GM08714 (cell line): ENCODE data around the gene CYFIP2.

Experiments
- H3K4me3 ChIP-seq: fragments of 200-500 bp; sonication (Bioruptor generic); 2 replicates; pipeline ENCODE4 v1.5.1; 2014; ENCODE audit warnings: mild to moderate bottlenecking, low read length, inconsistent platforms
- ZNF274 ChIP-seq: IDR thresholded peaks from 2 replicates; pipeline ENCODE4 v1.6.1; 2012; ENCODE audit warnings: mild to moderate bottlenecking, low read depth, low read length

CYFIP2 gene

DNA sequence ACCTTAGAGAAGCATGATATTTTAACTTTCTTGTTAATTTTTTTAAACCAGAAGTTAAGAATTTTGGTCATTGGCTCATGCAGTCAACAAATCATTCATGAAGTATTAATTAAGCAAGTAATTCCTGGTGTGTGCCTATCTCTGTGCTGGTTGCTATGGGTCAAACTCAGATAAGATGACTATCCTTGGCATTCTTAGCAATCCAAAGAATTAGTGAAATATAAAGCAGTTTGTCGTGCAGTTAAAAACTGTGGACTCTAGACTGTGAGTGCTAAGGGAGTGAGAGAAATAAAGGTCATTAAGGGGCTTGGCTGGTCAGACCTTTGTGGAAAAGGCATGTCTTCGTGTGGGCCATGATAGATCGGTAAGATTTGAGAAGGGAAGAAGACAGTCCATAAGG lies 4.8 kb downstream of the CYFIP2 start:
- H3K4me3 ChIP-seq = peak overlapping the region; percentile 30; the same call in 1 of the 2 replicates
- no peak for TF ChIP-seq ZNF274

DNA sequence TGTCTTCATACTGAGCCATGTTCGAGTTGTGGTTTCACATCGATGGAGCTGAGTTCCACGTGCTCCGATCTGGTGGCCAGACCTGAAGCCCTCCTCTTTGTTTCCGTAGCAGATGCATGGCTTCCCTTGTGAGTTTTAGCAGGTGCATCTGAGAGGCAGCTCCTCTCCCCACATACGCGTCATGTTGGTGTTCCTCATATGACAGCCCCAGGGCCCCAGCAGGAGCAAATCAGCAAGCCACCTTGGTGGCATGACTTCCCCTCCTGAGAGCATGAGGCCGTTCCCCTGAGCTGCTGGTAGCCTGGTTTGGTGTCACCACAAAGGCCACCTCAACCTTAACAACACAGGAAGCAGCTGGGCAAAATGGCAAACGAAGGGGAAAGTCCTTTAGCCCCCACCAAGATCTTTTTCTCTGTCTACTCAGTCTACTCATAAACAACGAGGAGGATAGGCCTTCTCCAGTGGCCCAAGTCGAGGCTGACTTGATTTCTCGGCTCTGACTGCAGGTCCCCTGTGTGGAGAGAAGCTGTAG lies 5.9 kb downstream of the CYFIP2 start:
- H3K4me3 ChIP-seq = peak overlapping the region; percentile 30; the same call in 1 of the 2 replicates
- no peak for TF ChIP-seq ZNF274

DNA sequence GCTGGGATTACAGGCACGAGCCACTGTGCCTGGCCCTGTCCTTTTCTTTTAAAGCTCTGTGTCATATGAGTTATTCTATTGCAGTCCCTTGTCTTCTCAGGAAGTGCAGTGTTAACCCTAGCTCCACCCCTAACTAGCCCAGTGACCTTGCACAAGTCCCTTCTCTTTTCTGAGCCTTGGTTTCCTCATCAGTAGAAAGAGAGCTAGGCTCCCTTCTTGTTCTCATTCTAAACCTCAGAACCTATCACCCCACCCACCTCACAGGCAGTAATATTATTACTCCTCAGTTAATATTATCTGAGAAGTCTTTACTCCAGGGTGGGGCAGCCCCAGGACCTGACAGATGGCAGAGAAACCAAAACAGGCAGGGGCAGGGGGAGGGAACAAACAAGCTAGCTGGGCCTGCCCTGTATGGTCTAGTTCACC lies 7.2 kb downstream of the CYFIP2 start:
- no peak for TF ChIP-seq ZNF274
- peak overlapping the region; percentile 35; the same call in 1 of the 2 replicates for H3K4me3 ChIP-seq

DNA sequence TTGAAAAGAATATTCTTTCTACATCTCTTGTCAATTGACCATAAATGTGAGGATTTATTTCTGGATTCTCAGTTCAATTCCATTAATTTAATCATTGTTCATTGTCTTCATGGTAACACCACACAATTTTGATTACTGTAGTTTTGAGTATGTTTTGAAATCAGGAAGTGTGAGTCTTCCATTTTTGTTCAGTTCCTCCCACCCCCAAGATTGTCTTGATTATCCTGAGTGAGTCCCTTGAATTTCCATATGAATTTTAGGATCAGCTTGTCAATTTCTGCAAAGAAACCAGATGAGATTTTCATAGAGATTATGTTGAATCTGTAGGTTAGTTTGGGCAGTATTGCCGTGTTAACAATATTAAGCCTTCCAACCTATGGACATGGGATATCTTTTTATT lies 9.5 kb downstream of the CYFIP2 start:
- H3K4me3 ChIP-seq = no peak overlapping the region
- no peak for TF ChIP-seq ZNF274

DNA sequence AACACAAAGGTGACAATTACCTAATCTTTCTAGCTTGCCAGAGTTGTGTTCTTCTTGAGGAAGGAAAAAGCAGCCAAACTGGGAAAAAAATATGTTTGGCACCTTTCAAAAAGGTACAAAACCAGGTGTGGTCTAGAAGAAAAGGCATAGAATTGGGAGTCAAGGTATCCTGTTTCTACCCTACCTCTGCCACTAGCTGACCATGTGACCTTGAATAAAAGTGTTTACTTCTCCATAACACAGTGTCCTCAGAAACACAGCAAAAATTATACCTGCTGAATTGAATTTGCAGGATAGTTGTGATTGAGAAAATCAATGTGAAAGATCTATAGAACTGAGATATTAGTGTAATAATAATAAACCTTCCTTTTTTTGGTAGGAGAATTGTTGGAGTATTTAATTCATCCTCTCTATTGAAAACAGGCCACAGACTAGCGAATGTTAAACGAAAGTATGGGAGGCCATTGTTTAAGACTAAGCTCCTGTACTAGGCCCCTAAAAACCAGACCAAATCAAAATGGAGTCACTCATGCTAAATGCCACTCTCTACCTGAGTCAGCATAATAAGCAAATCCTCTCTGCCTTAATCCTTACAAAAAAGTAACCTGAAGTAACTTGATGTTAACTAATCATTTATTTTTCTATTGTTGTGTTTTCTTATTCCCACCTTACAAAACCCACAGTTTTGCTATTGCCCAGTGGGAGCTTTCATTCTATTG lies 12.6 kb downstream of the CYFIP2 start:
- no peak overlapping the region for H3K4me3 ChIP-seq
- TF ChIP-seq ZNF274 = no peak

DNA sequence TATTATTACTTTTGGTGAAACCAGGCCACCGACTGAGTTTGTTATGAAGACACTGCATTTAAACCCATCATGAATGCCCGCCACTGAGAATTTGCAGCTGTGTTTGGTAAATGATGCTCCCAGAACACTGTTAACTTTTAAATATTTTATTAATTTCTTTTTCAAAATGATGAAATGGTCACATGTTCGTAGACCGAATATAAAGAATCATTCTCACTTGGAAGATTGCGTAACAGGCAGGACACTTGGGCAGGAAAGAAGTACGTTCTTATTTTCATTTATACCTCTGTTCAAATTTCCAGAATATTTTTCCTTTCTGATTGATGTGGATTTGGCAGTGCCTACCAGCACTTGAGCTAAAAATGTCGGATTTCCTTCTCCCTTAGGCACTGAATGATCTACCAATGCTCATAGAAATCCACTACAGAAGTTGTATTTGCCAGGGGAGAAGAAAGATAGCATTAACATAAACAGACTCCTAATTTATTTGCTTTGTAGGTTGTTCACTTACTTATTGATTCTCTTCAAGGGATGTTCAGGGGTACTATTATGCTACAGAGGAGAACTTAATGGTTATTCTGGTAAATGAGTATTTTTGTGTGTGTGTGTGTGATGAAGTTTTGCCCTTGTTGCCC lies 13.8 kb downstream of the CYFIP2 start:
- no peak overlapping the region for H3K4me3 ChIP-seq
- TF ChIP-seq ZNF274 = no peak

DNA sequence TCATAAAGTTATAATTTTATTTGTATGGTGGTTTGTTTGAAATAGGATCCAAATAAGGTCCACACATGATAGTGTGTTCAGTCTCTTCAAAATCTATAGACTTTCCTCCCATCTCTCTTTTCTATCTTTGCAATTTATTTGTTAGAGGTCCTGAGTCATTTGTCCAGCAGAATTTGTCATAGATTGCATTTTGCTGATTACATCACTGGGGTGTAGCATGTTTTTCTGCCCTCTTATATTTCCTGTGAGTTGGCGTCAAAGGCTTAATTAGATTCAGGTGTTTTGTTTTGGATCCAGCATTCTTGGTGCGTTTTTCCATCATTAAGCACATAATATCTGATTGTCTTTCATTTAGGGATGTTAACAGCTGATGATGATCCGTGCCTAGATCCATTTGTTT lies 15.0 kb downstream of the CYFIP2 start:
- no peak for TF ChIP-seq ZNF274

DNA sequence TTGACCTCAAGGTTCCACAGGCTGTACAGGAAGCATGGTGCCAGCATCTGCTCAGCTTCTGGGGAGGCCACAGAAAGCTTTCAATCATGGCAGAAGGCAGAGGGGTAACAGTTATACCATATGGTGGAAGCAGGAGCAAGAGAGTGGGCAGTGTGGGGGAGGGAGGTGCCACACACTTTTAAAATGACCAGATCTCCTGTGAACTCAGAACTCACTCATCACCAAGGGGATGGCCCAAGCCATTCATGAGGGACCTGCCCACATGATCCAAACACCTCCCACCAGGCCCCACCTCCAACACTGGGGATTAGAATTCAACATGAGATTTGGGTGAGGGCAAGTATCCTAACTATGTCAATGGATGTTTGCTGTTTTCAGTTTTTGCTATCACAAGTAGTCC lies 16.2 kb downstream of the CYFIP2 start:
- no peak for TF ChIP-seq ZNF274
- no peak overlapping the region for H3K4me3 ChIP-seq

More for the DNA sequence above, 15.0 kb downstream of the CYFIP2 start:
- H3K4me3 ChIP-seq = no peak overlapping the region

DNA sequence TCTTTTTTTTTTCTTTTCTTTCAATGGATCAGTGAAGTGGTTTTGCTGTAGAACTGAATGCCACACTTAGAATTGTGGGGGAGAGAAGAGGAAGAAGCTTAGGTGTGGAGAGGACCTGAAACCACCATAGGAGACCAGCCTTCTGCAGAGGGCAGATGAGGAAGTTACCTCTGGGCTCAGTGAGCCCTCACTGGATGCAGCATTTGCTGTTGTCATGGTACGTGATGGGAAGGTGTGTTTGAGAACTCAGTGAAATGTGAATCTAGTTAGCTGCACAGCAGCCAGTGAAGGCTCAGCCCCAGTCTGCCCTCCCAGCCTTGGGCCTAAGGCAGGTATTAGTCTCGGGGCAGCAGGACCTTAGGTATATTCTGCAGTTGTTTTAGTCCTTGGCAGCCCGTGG lies 17.5 kb downstream of the CYFIP2 start:
- TF ChIP-seq ZNF274 = no peak
- no peak overlapping the region for H3K4me3 ChIP-seq

DNA sequence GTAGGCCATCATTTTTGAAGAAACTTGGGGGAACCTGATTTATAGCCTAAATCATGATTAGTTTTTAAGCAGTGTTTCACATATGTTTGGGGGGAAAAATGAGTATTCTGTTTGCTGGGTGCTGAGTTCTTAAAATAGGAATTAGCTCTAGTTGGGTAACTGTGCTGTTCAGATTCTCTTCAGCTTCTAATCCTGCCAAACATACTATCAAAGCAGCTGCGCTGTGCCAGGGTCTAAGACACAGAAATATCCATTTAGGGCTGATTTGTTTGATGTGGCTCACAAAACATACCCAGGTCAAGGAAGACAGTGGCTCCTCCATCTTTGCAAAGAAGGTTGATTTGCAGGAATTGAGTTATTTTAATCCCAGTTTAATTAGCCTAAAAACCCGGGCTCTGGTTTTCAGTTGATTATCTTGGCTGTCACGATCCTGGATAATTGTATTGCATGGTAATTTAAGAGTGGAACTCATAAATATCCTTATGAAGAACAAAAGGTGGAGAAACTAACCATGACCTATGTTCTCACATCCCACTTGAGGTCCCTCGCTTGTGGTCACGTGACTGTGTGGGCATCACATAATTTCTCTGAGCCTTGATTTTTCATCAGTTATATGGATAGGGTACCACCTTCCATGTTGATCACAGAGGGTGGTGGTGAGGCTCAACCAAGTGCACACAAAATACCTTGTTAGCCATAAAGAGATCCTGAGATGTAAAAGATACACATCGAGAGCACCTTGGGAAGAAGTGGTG lies 18.7 kb downstream of the CYFIP2 start:
- no peak overlapping the region for H3K4me3 ChIP-seq
- no peak for TF ChIP-seq ZNF274

DNA sequence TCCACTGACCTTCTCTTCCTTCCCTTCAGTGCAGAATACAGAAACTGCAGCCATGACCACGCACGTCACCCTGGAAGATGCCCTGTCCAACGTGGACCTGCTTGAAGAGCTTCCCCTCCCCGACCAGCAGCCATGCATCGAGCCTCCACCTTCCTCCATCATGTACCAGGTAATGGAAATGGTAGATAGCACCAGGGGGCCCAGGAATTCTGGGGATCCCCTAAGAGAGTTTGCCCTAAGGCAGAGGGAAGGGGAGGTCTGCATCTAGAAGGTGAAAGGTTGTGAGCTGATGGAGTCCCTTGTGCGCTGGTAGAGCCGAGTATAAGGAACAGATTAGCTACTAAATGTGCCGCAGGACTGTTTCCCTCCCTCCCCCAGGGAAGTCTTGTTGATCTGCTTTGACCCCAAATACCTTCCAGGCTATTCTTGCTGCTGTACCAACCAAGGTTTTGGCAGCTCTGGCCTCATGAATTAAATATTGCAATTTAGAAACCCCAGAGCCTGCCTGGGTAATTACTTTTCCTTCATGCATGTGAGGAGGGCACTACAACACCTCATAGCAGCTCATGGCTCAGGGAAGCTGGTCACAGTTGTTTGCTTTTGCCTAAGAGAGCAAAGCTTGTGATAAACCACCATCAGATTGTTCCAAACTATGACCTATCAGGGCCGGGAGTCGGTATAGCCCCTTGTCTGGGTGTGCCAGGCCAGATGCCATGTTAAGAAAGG lies 19.6 kb downstream of the CYFIP2 start:
- no peak for TF ChIP-seq ZNF274

DNA sequence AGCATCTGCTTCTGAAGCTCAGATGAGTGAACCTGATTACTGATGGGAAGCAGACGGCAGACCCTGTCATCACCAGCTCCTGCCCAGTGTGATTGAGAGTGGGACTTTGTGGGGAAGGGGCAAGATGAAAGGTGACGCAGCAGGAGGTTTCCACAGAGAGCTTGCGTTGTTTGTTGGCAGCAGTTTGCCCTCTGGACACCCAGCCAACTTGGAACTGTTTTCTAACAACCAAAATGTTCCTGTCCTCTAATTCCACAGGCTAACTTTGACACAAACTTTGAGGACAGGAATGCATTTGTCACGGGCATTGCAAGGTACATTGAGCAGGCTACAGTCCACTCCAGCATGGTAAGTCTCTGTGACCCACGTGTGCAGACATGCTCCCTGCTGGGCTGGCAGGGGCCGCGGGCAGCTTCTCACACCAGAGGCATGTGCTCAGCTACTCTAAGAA lies 20.9 kb downstream of the CYFIP2 start:
- no peak overlapping the region for H3K4me3 ChIP-seq
- no peak for TF ChIP-seq ZNF274

More for the DNA sequence above, 19.6 kb downstream of the CYFIP2 start:
- H3K4me3 ChIP-seq = no peak overlapping the region

DNA sequence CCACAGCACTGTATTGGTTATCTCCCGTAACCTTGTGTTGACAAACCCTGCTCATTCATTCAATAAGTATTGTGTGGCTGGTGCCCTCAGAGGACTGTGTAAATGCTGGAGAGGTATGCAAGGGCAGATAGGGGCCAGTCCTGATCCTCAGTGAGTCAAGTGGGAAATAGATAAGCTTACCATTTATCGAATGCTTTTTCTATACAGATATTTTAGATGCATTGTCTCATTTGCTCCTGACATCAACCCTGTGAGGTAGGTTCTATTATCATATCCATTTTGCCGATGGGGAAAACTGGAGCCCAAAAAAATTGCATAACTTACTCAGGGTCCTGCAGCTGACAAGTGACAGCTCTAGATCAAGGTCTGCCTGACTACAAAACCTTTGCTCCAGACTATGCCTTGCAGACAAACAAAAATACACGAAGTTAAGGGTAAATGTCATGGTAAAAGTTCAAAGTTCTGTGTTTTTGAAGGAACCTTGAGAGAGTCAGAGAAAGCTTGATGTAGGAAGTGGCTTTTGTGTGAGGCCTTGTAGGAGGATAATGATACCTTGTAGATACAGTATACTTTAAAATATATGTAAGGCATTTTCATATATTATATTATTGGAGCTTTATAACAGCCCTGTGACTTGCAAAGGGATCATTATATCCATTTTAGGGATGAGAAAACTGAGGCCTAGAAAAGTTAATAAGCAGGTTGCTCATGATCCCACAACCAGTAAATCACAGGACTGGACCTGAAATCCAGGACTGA lies 22.7 kb downstream of the CYFIP2 start:
- H3K4me3 ChIP-seq = no peak overlapping the region
- TF ChIP-seq ZNF274 = no peak

DNA sequence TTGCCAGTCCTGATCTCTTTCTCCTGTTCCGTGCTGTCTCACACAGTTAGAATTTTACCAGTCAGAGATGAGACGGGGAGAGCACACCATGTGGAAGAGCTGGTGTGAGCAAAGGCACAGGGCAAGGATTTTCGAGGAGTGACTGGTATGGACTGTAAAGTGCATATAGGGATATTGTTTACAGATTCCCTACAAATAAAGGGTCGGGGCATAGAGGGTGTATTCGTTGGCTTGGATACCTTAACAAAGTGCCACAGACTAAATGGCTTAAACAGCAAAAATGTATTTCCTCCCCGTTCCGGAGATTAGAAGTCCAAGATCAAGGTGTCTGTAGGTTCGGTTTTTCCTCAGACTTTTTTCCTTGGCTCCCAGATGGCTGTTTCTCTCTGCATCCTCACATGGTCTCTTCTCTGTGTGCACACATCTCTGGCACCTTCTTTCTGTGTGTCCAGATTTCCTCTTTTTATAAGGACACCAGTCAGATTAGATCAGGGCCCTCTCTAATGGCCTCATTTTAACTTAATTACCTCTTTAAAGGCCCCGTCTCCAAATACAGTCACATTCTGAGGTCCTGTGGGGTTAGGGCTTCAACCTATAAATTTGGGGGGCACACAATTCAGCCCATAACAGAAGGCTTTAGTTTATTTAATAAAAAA lies 23.4 kb downstream of the CYFIP2 start:
- H3K4me3 ChIP-seq = no peak overlapping the region
- TF ChIP-seq ZNF274 = no peak
